ENCODE measurements around the gene LSM2.
"Not testable (repeated sequence)": the region's sequence is repeated elsewhere in the genome, so short reads cannot be mapped to it uniquely, and the experiment has no call there.

The LSM2 gene

DNA sequence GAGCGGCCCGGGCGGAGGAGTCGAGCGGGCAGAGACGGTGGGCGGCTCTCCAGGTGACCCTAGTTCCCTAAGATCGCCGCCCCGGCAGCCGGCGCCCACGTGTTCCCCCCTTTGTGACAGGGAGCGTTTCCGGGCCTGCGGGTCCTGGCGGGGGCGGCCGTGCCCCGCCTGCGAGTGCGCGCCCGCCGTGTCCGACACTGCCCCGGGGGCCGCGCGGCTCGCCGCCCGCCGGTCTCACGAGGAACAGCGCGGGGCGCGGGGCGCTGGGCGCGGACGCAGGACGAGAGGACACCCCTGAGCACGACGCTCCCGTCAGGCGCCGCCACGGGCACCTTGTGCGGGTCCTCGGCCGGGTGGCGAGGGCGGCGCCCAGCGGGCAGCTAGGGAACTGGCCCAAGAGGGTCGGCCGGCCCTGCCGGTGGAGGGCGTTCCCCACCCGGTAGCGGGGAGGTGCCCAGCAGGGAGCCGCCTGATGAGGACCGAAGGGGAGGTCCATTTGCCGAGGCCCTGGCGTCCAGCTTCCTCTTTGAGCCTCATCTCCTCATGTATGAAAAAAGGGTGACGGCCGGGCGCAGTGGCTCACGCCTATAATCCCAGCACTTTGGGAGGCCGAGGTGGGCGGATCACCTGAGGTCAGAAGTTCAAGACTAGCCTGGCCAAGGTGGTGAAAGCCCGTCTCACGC, 11.0 kb downstream of the LSM2 start, which contains the start of gene VARS1:
Gene VARS1 (minus strand): TSS at position 137 of the 683 bp plus-strand sequence. CDS start 535 bp downstream, outside the sequence.
- FAIRE-seq, result no peak

DNA sequence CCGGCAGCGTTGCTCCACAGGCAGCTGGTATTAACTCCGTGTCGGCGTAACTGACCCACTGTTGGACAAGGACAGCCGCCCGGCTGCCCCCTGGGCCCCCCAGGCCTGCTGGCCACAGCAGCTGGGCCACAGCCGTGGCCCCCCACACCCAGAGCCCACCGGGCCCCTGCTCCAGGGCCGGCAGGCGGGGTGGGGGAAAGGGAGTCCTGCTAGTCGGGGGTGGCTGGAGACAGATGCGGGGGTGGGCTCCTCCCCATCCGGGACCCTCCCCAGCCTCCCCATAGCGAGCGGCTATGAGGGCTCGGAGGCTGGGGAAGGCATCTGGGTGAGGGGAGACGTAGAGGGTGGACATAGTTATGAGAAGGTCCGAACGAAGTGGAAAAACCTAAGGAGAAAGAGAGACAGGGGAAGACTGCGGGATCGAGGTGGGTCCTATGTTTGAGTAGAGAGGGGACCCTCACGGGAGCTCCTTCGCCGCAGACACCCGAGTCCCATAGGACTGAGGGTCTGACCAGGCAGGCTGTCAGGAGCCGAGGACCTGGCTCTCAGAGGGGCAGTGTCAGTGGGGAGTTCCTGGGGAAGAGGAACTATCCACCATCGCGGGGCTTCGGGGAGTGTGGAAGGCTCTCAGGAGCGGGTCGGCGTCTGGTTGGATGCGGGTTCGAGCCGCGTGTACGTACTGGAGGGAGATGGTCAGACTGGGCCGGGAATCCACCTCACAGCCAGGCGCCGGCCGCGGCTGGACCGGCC, 11.7 kb downstream of the LSM2 start:
- no peak for FAIRE-seq

DNA sequence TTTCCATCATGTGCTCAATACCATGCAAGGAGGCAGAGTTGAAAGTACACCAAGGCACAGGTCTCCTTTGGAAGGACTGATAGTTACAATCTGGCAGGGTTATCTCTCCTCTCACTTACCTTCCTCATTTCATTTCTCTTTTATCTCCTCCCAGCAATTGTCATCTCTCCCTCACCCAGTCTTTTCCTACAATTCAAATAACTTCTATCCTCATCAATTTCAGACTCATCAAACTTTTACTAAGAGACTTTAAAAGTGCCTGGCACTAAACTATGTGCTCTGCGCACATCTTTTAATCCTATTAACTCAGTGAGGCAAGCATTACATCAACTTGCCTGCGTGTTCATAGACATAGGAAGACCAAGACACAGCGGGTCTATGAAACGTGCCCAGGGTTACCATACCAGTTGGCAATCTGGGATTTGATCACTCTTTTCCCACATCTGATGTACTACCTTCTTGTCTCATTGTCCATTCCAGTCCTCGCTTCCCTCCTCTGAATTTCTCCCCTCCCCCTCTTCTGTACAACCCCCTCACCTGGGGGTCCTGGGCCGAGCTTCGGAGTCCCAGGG, 12.4 kb downstream of the LSM2 start:
- FAIRE-seq, result no peak

DNA sequence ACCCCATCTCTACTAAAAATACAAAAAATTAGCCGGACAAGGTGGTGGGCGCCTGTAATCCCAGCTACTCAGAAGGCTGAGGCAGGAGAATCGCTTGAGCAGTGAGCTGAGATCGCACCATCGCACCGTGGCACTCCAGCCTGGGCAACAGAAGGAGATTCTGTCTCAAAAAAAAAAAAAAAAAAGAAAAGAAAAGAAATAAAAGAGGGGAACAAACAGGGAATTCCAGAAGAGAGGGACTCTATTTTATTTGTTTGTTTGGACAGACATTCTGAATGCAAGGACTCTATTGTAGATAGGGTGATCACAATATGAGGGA, 12.9 kb downstream of the LSM2 start:
- not testable (repeated sequence) for FAIRE-seq

DNA sequence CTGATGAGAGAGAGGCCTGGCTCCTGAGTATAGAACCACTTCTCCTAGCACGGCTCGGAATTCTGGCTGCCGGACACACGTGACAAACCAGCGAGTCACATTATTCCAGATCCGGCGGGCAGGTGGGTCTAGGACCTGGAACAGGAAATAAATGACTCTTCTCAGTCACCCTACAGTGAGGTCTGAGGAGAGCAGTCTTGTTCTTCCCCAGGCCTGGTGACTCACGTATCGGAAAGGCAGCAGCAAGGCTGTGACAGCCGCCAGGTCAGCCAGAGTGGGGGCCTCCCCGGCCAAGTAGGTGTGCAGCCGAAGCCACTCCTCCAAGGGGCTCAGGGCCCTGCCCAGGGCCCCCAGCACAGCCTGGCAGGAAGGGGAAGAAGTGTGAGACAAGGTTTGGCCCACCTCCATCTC, 14.0 kb downstream of the LSM2 start:
- no peak for FAIRE-seq

DNA sequence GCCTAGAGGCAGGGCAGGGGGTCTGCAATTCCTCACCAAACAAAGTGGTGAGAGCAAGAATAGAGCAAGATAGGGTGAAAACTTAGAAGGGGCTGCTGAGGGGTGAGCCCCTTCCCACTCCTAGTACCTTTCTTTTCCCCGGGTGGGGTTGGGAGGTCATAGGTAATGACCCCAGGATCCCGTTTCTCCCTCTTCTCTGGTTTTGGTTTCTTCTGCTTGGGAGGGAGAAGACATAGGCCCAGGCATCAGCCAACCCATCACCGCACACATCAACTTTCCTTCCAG, 14.7 kb downstream of the LSM2 start:
- FAIRE-seq, result no peak

DNA sequence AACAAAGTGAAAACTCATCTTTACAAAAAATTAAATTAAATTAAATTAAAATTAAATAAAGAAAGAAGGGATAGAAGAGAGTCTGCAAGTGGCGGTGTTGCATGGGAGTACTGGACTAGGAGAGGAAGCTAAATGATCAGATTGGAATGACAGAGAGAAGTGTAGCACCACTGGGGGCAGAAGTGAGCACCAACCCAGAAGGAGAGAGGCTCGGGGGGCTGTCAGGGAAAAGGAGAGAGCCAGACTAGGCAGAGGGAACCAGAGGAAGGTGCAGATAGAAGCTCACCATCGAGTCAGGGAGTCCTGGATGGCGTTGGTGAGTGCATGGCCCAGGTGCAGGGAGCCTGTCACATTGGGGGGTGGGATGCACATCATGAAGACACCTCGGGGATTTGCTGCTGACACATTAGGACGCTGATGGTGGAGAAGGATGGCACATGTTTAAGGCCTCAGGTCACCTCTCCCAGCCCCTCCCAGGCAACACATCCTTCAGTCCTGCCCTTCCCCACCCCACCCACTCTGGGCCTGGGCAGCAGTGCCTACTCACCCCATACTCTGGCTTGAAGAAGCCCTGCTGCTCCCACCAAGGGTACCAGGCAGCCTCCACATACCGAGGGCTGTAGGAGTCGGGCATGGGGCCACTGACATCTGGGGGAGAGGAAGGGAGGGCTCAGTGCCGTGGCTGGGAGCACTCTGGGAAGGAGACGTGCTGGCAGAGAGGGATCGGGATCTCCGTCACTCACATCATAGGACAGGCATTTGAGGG, 15.3 kb downstream of the LSM2 start:
- no peak for FAIRE-seq

DNA sequence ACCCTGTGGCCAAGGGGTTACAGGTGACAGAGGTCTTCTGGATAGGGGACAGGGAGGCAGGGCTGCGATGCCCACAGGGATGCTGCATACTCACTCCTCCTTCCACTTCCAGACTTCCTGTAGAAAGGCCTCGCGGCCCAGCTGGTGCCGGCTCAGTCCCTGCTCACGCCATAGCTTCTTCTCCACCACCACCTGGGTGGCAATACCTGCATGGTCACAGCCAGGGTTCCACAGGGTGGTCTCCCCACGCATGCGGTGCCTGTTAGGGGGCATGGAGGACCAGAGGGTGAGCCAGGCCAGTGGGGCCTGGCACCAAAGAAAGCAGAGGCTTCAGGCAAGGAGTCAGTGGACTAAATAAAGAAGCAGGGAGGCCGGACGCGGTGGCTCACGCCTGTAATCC, 21.3 kb downstream of the LSM2 start:
- no peak for FAIRE-seq

DNA sequence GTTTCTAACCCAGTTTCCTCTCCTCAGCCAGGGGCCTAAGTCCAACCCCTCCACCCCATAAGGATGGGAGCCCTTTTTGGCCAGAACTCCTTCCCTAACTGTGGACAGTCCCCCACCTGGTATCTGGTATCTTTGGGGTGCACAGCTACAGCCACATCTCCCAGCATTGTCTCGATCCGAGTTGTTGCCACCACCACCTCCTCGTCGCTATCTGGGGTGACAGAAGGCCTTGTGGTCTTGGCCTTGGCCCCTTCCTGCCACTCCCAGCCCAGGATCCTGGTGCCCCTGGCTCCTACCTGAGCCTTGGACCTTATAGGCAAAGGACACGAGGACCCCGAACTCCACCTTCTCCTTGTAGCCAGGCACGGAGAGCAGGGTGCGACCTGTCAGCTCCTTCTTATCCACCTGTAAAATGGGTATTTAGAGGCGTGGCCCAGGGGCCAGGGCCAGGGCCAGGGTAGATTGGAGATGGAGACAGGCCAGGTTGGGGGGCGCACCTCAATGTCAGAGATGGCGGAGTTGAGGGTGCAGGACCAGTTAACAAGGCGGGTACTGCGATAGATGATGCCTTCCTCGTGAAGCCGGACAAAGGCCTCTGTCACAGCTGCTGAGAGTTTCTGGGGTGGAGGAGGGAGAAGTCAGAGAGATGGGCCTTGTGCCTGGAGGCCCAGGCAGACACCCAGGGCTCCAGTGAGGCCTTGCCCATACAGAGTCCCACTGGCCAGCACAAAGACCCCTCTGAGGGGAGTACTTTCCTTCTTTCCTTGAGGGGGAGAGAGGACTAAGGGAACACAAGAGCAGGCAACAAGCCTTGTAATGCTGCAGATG, 22.5 kb downstream of the LSM2 start:
- no peak for FAIRE-seq

DNA sequence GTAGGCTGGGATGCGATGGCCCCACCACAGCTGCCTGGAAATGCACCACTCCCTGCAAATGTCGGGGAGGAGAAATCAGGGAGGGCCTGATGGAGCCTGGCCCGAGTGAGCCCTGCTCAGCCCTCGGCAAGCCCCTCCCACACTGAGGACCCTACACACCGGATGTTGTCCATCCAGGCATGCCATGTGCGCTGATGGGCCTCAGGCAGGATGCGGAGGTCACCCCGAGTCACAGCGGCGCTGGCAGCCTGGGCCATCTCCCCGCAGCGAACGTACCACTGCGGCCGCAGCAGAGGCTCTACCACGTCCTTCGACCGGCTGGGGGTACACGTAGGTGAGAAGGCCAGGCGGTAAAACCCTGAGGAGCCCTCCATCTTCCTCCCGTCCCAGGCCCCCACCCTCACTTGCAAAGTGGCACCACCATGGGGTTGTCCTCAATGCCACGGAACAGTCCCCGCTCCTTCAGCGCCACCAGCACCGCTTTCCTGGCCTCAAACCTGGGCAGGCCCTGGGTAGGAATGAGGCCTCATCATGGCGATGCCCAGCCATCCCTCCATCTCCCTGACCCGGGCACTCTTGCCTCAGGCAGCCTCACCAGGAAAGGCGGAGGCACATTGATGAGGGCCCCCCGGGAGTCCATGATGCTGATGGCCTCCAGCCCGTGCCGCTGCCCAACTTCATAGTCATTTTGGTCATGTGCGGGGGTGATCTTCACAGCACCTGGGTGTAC, 24.5 kb downstream of the LSM2 start:
- FAIRE-seq, result no peak

DNA sequence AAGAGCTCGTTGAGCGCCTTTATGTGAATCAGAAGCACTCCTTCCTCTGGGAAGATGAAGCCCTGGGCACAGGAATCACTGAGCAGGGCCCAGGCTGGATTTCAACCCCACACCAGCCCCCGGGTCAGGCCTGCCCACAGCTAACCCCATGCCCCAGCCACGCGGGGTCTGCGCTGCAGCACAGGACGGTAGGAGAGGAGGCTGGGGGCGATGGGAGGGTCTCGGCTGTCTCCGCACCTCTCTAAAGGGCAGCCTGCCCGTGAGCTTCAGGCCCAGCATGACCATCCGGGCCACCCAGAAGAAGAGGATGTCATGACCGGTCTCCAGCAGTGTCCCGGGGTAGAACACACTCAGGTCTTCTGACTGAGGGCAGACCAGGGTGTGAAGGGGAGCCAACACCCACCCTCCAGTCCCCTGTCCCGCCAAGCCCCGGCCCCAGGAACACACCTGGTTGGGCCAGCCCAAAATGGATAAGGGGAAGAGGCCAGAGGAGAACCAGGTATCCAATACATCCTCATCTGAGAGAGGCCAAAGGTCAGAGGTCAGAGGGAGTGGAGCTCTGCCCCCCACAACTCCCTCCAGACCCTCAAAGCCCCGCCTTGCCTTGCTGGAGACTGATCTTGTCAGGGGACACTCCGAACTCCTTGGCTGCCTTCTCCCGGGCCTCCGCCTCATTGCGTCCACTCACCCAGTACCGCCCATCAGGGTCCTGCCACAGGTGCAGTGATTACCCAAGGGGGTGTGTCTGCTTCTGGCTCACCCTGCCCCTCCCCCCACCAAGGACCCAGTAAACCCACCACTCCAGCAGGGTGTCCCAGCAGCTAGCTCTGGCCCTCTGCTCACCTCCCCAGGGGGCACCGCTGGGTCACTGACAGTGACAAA, 25.3 kb downstream of the LSM2 start:
- no peak for FAIRE-seq

DNA sequence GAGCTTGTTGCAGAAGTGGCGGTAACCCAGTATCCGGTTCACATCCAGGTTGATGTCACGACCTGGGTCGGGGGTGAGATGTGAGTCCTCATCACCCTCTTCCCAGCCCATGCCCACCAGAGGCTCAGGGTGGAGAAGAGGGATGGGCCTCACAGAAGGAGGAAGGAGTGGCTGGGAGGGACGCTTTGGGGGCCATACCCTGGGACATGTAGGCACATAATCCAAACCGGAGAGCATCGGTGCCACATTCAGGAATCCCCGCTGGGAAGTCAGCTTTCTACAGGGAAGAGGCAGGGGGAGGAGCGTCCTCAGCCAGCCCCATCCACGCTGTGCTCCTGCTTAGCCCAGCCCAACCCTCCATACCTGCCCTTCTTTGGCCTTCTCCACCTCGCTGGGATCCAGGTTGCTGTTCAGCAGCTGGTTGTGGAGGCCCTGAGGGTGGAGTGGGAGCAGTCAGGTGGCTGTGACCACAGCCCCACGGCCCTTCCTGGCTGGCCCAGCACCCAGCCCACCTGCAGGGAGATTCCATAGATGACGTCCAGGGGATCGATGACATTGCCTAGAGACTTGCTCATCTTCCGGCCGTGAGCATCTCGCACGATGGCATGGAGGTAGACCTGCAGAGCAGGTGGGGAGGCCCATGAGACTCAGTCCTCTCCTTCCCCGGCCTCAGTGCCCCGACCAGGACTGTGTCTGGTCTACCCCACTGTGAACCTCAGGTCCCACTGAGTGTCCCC, 26.1 kb downstream of the LSM2 start:
- no peak for FAIRE-seq

DNA sequence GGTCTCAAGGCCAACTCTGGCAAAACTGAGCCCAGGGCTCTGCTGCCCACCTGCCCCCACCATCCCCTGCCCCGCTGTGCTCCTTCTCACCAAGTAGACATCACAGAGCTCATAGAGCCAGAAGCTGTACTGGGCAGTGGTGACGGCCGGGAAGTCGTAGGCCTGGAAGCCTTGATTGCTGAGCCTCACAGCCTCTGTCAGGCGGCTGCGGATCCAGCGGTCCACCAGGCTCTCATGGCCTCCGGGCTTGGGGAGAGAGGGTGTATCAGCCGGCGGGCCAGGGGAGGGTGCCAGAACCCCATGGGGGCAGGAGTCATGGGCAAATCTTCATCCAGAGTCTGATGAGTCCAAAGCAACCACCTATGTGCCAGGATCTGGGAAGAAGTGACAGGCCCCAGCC, 26.9 kb downstream of the LSM2 start:
- no peak for FAIRE-seq

DNA sequence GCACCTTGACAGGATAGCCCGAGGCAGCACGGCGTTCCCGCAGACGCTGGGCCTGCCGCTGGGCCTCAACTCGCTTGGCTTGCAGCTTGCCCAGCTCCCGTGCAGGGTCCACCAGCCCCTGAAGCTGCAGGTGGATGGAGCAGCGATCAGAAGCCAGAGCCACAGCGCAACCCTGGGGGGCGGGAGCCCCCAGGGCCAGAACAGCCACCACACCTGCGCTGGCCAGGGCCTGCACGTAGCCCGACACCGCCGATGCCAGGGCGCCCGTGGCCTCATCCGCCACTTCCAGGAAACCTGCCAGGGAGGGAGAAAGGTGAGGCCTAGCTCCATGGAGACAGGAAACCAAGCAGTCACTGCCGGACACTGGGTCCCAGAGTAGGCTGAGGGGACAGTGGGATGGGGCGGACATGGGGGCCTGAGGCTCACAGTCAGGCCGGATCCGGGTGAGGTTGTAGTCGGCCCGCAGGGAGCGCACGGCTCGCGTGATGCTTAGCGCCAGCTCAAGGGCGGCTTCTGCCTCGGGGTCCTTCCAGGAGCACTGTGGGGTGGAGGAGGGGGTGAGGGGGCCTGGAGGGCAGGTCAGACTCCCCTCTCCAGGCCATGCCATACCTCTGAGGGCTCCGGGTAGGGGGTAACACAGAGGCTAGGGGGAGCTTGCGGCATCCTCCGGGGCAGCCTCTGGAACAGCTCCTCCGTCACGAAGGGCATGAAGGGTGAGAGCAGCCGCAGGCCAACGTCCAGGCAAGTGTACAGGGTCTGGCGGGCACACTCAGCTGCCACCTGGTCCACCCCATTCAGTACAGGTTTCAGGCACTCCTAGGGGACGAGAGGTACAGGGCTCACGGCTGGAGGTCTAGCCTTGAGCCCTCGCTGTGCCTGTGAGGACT, 27.5 kb downstream of the LSM2 start:
- FAIRE-seq, result no peak

DNA sequence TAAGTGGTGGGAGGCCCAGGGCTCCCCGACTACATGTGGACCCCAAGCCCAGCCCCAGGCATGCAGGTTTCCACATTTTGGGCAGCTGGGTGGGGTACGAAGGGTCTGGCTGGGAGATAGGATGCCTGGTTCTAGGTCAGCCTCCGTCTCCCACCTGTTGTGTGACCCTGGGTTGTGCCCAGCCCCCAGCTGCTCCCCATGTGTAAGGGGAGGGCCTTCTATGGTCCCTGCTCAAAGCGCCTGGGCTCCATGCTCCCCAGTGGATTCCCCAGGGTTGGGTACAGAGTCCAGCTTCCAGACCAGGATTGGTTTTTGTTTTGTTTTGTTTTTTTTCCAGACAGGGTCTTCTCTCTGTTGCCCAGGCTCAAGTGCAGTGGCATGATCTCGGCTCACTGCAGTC, 28.6 kb downstream of the LSM2 start:
- no peak for FAIRE-seq

DNA sequence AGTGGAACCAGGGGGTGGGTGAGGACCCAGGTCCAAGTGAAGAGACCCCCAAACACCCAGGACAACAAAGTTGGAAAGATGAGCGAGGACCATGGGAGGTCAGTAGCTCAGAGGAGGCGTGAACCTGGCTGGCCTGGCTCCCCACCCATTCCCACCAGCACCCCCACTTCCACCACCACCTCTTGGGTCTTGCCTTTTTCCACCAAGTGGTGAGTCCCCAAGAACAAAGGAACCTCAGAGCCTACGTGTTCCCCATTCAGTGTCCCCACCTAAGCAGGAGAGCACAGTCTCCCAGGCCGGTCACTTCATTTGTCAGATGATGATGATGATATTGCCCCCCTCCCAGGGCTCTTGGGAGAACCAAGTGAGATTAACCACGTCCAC, 29.1 kb downstream of the LSM2 start:
- FAIRE-seq, result no peak

DNA sequence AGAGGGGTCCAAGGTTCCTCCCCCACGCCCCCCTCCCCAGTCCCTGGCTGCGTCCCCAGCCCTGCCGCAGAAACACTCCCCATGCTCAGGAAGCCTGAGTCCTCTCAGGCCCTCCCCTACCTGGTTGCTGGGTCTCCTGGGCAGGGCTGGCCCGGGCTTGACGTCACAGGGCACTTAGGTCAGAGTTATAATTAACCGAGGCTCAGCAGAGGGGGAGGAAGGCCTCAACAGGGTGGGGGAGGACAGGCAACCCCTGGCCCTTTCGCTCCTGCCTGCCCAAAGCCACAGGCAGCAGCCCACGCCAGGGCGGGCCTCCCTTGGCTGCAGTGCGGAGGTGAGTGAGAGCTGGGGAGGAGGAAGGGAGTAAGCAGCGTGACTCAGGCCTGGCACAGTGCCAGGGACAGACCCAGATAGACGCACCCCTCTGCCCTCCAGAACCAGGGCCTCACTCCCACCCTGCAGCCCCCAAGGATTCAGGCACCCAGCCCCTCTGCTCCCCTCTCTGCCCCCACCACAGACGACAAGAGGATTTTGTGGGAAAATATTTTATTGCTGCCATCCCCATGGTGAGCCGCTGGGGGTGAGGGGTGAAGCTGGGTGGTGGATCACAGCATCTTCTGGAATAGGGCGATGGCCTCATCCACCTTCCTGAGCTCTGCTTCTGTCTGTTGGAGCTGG, 29.6 kb downstream of the LSM2 start, which contains the start of gene VWA7:
Gene VWA7 (minus strand): TSS at position 340 of the 678 bp plus-strand sequence. CDS start 549 bp downstream, outside the sequence.
- peak; percentile 62 for FAIRE-seq

DNA sequence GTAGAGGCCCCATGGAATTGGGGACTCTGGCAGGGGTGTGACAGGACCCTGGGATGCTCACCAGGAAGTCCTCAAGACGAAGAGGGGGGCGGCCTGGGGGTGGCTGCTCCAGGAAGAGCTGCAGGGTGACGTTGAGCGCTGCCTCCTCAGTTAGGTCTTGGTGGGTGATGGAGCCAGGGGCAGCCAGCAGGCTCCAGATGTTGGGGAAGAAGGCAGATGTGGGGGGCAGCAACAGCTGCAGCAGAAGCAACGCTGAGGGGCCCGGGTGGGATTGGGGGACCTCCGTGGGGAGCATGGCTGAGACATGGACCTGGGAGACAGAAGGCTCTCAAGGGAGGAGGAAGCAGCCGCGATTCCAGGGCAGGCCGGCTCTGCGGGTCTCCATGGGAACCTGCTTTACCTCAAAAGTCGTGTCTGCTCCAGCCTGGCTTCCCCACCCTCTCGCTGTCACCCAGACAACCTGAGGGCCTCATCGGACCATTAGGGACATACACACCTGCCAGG, 30.2 kb downstream of the LSM2 start:
- no peak for FAIRE-seq
